ENCODE data around the gene LRP1B. TPM values are rescaled to one million over a fixed set of nuclear protein-coding genes. Genes with fewer than 3 reads are reported as not detected.

The LRP1B gene
- total RNA-seq, 1 donor from 2014 or later = 0.02 TPM

DNA sequence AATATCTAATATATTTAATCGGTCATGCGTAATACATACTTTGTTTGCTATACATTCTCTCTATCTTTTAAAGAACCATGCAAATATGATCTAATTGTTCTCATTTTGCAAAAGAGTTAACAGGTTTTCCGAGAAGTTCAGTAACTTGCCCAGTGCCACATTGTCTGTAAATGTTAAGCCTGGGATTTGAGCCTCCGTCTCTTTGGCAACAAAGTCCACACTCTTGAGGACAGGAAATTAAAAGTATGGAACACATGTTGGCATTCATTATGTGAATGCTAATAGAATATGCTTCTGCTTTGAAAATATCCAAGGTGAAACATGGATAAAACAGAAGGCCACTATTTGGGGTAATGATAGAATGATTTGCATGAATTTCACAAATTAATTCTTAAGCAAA lies 85.2 kb downstream of the LRP1B start:
- DNase-seq (no peak), ATAC-seq (no peak)
- intact Hi-C loops (cut with micrococcal nuclease) = no loop called here

DNA sequence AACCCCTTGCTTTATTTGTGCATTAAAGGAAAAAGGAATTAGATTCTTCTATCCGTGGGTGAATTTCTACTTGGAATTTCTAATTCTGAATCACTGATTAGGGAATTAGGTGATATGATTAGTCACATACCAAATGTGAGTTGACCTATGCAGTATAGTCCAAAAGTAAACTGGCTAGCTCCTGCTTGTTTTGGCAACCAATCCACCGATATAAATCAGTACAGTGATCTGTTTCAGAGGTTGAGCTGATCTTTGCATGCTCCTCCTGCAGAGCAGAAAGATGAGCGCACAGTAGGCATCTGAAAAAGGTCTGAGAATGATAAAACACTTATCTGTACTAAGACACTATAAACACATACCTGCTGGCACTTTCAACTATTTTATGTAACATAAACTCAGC lies 86.6 kb downstream of the LRP1B start:
- ATAC-seq = no peak
- intact Hi-C loops (cut with micrococcal nuclease) = no loop called here

GRCh38 chr2:142042536-142043199 lies 88.1 kb downstream of the LRP1B start:
- no peak for DNase-seq
- ATAC-seq = no peak
- intact Hi-C loops (cut with micrococcal nuclease) = no loop called here

More for the DNA sequence above, 86.6 kb downstream of the LRP1B start:
- no peak for DNase-seq

- intact Hi-C loops (cut with micrococcal nuclease) = no loop called here
- no peak for DNase-seq
- ATAC-seq = no peak
These were observed 88.8 kb downstream of the LRP1B start for GRCh38 chr2:142041996-142042395.

GRCh38 chr2:142041105-142041504 lies 89.7 kb downstream of the LRP1B start:
- intact Hi-C loops (cut with micrococcal nuclease) = no loop called here
- DNase-seq = no peak
- no peak for ATAC-seq

- no peak for ATAC-seq
- intact Hi-C loops (cut with micrococcal nuclease) = no loop called here
- no peak for DNase-seq
These were observed 90.3 kb downstream of the LRP1B start for GRCh38 chr2:142040556-142040955.

DNA sequence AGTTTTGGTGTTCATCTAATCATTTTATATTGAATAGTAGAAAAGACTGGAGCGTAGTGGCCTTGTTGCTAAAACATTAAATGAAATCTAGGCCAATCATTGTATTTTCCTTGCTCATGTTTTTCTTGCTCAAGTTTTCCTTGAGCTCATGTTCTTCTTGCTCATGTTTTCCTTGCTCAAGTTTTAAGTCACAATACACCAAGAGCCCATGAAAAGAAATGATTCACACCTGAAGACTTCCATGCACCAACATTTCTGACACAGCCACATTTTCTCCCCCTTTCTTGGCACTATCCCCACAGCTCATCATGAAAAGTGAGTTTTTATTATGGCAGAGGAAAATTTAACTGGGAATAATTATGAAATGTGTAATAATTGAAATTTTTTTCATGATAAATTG lies 92.0 kb downstream of the LRP1B start:
- no peak for DNase-seq
- intact Hi-C loops (cut with micrococcal nuclease) = no loop called here
- ATAC-seq = no peak

GRCh38 chr2:142037744-142038143 lies 93.1 kb downstream of the LRP1B start:
- no peak for DNase-seq
- no peak for ATAC-seq
- intact Hi-C loops (cut with micrococcal nuclease) = no loop called here

DNA sequence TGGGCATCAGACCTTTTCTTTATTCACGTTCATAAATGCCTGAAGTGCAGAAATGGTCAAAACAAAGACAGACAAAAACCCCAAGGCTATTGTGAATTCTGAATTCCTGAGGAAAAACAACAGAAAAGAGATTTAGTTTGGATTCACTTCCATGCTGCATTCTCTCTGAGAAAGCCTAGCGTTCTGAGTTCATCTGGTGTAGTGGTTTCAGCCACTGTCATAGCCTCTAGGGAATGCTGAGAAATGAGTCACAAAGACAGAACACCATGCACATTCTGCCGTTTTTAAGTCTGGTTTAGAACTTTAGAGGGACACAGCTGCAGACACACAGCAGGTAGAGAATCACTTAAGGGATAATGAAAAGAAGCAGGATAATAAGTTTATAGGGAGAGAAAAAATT lies 93.8 kb downstream of the LRP1B start:
- no peak for DNase-seq
- intact Hi-C loops (cut with micrococcal nuclease) = no loop called here
- ATAC-seq = no peak

DNA sequence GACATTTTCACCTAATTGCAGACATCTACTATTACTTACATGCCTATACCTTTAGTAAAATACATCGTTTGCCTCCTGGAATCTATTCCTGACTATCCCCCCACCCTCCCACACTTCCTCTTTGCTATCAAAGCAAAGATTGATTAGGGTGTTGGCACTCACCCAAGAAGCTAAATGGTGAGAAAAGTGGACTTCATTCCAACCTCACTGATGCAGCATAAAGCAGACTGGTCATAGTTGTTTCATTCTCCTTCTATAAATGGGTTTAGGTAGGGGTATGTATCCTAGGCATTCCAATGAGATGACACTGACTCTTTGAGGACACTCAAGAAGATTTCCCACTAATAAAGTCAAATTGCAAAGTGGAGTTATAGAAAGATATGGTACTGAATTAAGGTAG lies 97.4 kb downstream of the LRP1B start:
- DNase-seq = no peak
- no peak for ATAC-seq
- intact Hi-C loops (cut with micrococcal nuclease) = no loop called here

- intact Hi-C loops (cut with micrococcal nuclease) = no loop called here
- ATAC-seq = no peak
- no peak for DNase-seq
These were observed 99.2 kb downstream of the LRP1B start for GRCh38 chr2:142031656-142032055.

GRCh38 chr2:142030735-142031134 lies 100.1 kb downstream of the LRP1B start:
- ATAC-seq (no peak), DNase-seq (no peak)
- intact Hi-C loops (cut with micrococcal nuclease) = no loop called here

DNA sequence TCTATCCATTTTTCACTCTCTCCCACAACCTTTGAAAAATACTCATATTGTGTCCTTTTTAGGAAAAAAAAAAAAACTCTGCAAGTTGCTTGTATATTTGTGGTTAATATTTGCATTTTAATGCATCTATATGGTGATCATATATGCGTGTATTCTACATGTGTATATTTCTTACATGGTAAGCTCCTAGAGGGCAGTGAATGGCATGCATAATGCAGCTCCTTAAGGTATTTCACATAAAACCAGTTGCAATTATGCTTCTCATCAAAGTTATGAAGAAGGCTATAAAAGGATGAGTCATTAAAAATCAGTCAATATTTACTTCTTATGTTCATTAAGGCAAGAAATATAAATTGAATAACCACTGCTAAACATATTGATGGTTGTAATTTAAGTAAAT lies 100.8 kb downstream of the LRP1B start:
- intact Hi-C loops (cut with micrococcal nuclease) = no loop called here
- ATAC-seq (no peak), DNase-seq (no peak)

GRCh38 chr2:142025394-142025793 lies 105.4 kb downstream of the LRP1B start:
- DNase-seq (no peak), ATAC-seq (no peak)
- intact Hi-C loops (cut with micrococcal nuclease) = no loop called here

DNA sequence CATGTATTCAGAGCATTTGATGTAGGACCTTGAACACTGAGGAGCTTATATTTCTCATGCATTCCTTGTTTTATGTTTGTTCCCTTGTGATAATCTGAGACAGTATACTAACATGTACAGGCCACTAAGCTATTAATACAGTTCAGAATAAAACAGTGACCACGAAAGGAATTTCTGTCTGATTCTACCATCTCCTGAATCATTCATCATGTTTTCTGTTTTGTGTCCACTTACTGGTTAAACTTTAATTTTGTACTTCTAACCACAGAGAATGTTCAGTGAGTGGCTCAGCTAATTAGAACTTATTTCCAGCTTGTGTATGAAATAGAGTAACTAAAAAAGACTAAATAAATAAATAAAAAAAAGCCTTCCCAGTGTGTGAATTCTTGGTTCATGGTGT lies 110.4 kb downstream of the LRP1B start:
- ATAC-seq = no peak
- intact Hi-C loops (cut with micrococcal nuclease) = no loop called here
- no peak for DNase-seq

GRCh38 chr2:142014536-142014935 lies 116.3 kb downstream of the LRP1B start:
- DNase-seq (no peak), ATAC-seq (no peak)
- intact Hi-C loops (cut with micrococcal nuclease) = no loop called here

DNA sequence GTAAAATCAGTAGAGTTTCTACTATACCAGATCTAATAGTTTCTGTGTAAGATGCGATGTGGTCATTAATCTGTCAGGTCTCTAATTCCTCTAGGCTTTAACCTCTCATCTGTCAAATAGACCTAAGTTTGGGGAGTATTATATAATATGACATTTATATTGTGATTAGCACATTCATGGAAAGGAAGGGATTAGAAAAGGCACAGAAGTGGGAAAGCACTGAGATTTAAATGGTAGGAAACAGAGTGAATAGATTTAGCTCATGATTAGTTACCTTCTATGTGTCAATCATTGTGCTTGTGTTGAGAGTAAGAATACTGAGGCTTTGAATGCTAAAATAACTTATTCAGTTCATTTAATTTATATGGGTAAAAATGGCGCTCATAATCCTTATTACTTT lies 118.0 kb downstream of the LRP1B start:
- intact Hi-C loops (cut with micrococcal nuclease) = no loop called here
- ATAC-seq (no peak), DNase-seq (no peak)

GRCh38 chr2:142010477-142011270 lies 120.1 kb downstream of the LRP1B start:
- DNase-seq (no peak), ATAC-seq (no peak)
- intact Hi-C loops (cut with micrococcal nuclease) = no loop called here

DNA sequence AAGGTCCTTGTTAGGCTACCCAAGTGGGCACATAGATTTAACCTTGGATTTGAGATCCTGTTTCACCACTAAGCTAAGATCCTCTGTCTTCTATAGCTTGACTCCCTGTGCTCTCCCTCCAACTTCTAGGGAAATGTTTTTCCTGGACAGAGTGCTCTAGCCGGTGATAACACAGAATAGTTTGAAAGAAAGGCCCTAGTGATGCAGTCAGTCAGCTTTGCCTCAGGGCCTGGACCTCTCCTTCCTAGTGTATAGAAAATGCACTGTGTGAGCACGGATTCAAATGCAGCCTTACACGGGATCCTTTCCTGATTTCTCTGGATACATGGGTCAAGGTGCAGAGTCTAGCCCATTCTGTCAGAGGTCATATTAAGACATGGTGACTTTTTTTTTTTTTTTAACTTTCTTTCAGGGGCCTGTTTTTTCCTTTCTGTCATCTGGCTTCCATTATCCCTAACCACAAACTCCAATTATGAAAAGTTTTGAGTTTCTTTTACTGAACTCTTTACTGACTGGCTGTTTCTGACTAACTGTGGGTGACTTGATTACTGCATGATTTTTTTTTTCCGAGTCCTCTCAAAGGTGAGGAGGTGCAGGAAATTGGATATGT lies 122.6 kb downstream of the LRP1B start:
- no peak for ATAC-seq
- intact Hi-C loops (cut with micrococcal nuclease) = no loop called here

GRCh38 chr2:141994066-141994465 lies 136.8 kb downstream of the LRP1B start:
- no peak for ATAC-seq
- no peak for DNase-seq
- intact Hi-C loops (cut with micrococcal nuclease) = no loop called here

More for the DNA sequence above, 122.6 kb downstream of the LRP1B start:
- no peak for DNase-seq

- ATAC-seq (no peak), DNase-seq (no peak)
- intact Hi-C loops (cut with micrococcal nuclease) = no loop called here
These were observed 138.1 kb downstream of the LRP1B start for GRCh38 chr2:141992695-141993094.
